M059J (cell line): ENCODE data around the gene MLIP. TPM values are rescaled to one million over a fixed set of nuclear protein-coding genes. Genes with fewer than 3 reads are reported as not detected.
A peak's percentile ranks its signal among the peaks of the same experiment; 100 is the strongest.

Experiments
- DNase-seq: peaks from one replicate; pipeline ENCODE4 v3.0.0-alpha.2; 2012; ENCODE audit warnings: low read depth
- total RNA-seq: library from RNA; depleted of rRNA; stranded (reverse); fragments of >200 nt; shearing (Covaris generic); gene quantifications from 2 replicates; pipeline ENCODE4 v1.2.3, GENCODE V29; 2014; rRNA removed

The MLIP gene
- total RNA-seq, 1 experiment from 2014 or later, result not detected

- DNase-seq, result no peak
These were observed 174.4 kb downstream of the MLIP start for GRCh38 chr6:54285595-54285994.

- DNase-seq, result peak; percentile 41
These were observed 174.9 kb downstream of the MLIP start for GRCh38 chr6:54286141-54286540.

GRCh38 chr6:54288474-54288873 is 177.2 kb downstream of the MLIP start:
- DNase-seq, result peak; percentile 49

- DNase-seq, result no peak
These were observed 178.2 kb downstream of the MLIP start for GRCh38 chr6:54289426-54289825.

- peak; percentile 87 for DNase-seq
These were observed 179.9 kb downstream of the MLIP start for GRCh38 chr6:54291146-54291545.

- DNase-seq, result peak; percentile 84
These were observed 180.5 kb downstream of the MLIP start for GRCh38 chr6:54291738-54292137.

- no peak for DNase-seq
These were observed 183.8 kb downstream of the MLIP start for GRCh38 chr6:54294965-54295532.

- no peak for DNase-seq
These were observed 188.5 kb downstream of the MLIP start for GRCh38 chr6:54299542-54300269.

GRCh38 chr6:54301770-54302169 is 190.5 kb downstream of the MLIP start:
- DNase-seq, result no peak

GRCh38 chr6:54307439-54307910 is 196.2 kb downstream of the MLIP start:
- DNase-seq, result no peak

- no peak for DNase-seq
These were observed 197.2 kb downstream of the MLIP start, which contains the start of gene TINAG for GRCh38 chr6:54308289-54308985. TINAG (plus strand) TSS chr6:54308441; CDS start chr6:54308551, 110 bp downstream.

- DNase-seq, result no peak
These were observed 197.7 kb downstream of the MLIP start for GRCh38 chr6:54308986-54309315.

- DNase-seq, result no peak
These were observed 199.3 kb downstream of the MLIP start for GRCh38 chr6:54310377-54311152.

GRCh38 chr6:54315656-54316055 is 204.4 kb downstream of the MLIP start:
- DNase-seq, result no peak

Other genes starting within 250 kb of the MLIP start
- gene TINAG, start 197.0 kb downstream of the MLIP start, total RNA-seq, result not detected in 2 replicates